HG03196 (cell line): ENCODE measurements around the gene GADD45A.
A peak's percentile ranks its signal among the peaks of the same experiment; 100 is the strongest.

Source experiments
- ATAC-seq: cut with Tn5 transposase; IDR thresholded peaks from one replicate; pipeline ENCODE4 v1.9.1; 2021; ENCODE audit not compliant: unreplicated experiment

Gene GADD45A

DNA sequence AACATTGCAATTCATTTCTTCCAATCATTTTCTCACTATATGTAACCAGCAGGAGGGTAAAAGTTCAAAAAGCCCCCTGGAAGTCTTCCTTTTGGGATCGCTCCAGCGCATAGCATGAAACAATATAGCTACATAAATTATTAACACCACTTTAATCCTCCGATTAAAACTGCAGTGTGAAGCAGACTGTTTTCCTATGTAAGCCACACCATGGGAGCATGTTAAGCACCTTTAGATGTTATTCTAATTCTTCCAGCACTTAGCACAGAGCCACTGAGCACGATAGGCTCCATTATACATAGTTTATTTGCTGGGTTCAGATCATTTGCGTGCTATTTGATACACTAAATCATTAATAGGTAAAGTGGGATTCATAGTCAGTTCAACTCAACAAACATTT lies 18.4 kb upstream of the GADD45A start:
- no peak for ATAC-seq

DNA sequence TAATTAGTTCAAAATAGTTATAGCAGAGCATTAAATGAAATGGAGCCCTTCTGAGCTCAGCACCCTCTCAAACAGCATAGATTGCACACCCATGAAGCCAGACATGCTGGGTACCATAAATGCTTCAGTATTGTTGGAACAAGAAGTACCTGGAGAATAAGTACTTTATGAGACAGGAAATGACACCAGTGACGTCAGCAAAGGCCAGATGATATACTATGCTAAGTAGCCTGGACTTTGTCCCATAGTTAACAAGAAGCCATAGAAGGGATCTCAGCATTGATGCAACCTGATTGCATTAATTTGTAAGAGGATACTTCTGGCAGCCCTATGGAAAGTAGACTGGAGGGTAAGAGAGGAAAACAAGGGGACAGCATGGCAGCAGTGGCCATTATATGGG lies 16.3 kb upstream of the GADD45A start:
- no peak for ATAC-seq

DNA sequence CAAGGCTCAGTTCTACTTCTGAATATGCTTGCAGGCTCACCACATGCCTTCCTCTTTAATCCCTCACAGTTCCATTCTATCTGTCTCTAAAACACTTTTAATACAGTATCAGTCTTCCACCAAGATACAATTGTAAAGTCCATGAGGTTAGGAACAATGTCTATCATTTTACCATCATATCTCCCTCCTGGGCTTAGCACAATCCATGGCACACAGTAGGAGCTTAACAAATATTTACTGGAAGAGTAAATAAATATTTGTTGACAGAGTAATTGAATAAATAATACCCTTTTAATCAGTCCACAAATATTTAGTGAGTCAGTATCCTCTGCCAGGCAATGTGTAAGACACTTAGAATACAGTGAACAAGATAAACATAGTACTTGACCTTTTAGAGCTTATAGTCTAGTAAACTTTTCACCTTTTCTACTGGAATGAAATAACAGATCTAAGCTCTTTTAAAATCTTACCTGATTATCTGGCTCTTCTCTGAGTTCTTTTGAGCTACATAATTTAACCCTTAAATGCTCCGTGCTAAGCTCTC lies 12.7 kb upstream of the GADD45A start:
- ATAC-seq = no peak

DNA sequence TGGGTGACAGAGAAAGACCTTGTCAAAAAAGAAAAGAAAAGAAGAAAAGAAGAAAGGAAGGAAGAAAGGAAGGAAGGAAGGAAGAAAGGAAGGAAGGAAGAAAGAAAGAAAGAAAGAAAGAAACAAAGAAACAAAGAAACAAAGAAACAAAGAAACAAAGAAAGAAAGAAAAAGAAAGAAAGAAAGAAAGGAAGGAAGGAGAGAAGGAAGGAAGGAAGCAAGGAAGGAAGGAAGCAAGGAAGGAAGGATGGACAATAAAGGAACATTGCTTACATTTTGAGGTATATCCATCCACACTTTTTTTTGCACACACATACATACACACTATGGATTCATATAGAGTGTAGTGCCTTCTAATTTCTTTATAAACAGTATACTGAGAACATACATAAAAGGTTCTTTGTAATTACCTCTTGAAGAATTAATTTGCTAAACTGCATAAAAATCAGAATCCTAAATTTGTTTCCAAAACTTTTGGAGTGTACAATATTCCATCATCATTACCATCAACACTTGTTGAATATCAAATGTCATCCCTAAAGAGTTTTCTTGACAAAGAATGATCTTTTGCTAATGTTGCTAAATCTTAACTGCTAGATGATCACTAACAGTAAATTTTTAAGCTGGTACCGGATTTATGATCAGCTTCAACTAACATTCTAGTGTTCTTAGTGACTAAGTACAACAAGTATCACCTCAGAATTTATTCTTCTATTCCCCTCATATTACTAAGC lies 11.4 kb upstream of the GADD45A start:
- ATAC-seq = no peak

GRCh38 chr1:67674260-67675011 lies 10.6 kb upstream of the GADD45A start:
- ATAC-seq = no peak

DNA sequence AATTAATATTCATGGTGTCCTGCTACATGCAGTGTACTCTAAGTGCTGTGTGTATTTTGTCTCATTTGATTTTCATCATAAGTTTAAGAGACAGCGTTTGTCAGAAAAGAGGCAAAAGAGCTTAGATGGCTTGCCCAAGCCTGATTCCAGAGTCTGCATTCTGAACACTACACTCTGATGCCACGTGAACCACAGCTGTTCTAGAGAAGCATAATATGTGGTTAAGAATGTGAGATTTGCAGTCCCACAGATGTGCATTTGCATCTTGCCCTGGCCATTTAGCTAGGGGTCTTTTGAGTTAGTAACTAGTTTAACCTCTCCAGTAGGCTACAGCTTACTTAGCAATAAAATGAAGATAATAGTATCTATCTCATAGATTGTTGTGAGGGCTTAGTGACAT lies 9.2 kb upstream of the GADD45A start:
- ATAC-seq = no peak

GRCh38 chr1:67676287-67676686 lies 8.7 kb upstream of the GADD45A start:
- ATAC-seq = no peak

DNA sequence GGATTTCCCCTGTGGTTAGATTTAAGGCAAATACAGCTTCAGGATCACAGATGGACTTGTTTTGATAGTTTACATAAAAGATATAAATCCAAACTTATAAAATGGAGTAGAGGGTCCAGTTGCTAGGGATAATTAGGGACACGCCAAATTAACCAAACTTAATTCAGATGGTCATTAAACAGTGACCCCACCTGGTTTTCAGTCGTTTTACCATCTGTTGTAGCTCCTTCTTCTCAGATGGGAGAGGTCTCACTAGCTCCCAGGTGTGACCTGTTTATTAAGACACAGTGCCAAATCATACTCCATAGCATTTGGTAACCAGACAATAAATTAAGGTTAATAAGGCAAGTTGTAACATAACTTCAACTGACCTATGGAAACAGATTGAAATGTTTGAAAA lies 8.1 kb upstream of the GADD45A start:
- ATAC-seq = no peak

- no peak for ATAC-seq
Observed at GRCh38 chr1:67677408-67677807, 7.6 kb upstream of the GADD45A start.

DNA sequence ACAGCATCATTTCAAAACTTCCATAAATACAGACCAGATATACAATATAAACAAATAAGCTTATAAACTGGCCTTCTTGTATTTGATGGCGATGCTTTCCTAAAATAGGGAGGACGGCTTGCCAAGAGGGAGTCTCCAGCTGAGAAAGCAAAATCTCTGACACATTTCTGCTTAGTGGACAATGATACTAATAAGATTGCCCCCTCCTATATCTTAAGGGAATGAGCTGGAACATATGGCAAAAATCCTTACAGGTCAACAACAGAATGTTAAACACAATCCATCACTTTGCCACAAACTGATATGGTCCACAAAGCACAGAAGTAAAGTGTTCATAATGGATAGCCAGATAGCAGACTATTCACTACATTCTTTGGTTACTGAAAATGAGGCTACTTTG lies 7.1 kb upstream of the GADD45A start:
- no peak for ATAC-seq

GRCh38 chr1:67679691-67680090 lies 5.3 kb upstream of the GADD45A start:
- ATAC-seq = no peak

- ATAC-seq = no peak
Observed at GRCh38 chr1:67680486-67680885, 4.5 kb upstream of the GADD45A start.

GRCh38 chr1:67682659-67683197 lies 2.3 kb upstream of the GADD45A start:
- ATAC-seq = no peak

- no peak for ATAC-seq
Observed at GRCh38 chr1:67683316-67683715, 1.7 kb upstream of the GADD45A start.

DNA sequence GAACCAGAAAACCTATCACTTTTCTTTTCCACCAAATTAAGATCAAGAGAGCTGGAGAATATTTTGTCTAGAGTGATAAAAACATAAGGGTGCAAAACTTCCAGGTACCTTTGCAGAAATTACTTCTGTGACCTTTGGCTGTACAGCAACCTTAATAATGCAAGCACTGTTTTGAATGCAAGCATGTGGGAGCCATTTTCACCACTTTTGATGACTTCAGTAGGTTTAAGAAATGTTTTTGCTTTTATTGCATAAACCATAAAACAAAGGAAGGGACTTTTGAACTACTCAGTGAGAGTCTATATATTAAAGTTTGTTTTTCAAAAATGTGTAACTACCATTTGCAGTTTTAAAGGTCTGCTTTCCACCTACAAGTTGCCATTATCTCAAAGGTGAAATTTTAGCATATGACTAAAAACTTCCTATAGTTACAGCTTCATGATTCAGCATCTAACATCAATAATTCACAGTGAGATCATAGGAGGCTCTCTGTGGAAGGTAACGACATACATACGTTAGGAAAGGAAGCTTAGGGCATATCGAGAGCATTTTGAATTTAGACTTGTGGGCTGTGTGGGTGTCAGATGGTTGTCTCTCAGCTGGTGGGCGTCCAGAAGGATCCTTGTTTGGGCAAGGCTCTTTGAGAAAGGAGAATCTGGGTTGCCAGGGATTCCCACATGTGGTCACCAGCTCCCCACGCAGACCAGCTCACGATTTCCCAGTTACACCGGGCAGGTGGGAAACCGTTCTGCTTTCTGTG lies 1.1 kb upstream of the GADD45A start:
- ATAC-seq = no peak

- ATAC-seq = no peak
Observed at GRCh38 chr1:67684526-67685066, 405 bp upstream of the GADD45A start.

DNA sequence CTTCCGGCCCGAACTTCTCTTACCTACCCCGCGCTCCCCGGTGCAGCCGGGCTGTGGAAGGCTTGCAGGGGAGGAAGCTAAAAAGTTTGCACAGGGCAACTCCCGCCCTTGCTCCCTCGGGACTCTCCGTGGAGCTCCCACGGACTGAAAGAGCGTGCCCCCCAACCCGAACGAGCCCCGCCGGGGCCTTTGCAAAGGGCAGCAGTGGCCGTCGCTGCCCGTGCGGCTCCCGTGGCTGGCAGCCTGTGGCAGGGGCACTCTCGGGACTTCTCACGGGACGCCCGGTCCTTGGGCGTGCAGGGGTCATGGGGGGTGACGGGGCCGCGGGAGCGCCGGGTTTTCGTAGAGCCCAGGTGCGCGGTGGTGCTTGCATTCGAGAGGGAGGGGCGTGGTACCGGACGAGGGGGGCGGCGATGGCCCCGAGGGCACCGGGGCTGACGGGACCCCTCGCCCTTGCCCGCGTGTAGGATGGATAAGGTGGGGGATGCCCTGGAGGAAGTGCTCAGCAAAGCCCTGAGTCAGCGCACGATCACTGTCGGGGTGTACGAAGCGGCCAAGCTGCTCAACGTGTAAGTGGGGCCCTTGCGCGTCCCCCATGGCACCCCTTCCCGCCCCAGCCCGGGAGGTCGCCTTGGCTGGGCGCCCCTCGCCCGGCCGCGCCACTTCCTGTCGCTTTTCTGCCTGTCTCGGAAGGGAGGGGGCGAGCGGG lies 711 bp downstream of the GADD45A start:
- peak; percentile 5 for ATAC-seq

DNA sequence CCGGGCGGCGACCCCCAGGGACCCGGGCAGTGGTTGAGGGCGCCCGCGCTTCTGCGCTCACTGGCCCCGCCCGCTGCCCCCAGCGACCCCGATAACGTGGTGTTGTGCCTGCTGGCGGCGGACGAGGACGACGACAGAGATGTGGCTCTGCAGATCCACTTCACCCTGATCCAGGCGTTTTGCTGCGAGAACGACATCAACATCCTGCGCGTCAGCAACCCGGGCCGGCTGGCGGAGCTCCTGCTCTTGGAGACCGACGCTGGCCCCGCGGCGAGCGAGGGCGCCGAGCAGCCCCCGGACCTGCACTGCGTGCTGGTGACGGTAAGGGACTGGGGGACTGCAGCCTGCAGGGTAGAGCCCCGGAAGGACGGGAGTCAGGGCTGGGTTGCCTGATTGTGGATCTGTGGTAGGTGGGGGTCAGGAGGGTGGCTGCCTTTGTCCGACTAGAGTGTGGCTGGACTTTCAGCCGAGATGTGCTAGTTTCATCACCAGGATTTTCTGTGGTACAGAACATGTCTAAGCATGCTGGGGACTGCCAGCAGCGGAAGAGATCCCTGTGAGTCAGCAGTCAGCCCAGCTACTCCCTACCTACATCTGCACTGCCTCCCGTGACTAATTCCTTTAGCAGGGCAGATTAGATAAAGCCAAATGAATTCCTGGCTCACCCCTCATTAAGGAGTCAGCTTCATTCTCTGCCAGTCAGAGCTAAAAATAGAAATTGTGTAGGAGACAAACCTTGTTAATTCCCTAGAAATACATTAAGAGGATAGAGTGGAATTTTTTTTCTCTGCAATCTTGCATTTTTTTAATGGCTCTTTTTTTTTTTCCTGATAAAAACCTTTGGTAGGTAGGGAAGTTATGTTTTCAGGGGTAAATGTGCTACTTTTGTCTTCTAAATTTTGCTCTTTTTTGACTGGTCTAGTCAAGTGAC lies 1.5 kb downstream of the GADD45A start:
- ATAC-seq = peak; percentile 24

DNA sequence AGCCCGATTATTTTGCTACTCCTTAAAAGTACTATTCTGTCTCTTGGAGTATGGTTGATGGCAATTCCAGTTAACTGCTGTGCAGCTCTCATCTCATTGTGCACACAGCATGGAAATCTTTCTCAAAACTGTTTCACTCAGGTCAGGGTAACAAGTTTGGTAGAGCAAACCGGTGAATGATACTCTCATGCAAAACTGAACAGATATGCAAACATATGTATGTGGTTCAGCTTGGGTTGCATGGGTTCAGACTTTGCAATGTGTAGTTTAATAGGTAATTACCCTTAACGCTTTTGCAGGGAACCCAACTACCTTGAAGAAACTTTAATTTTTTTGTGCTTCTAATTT lies 2.2 kb downstream of the GADD45A start:
- ATAC-seq = no peak
